HG02973 (cell line): ENCODE measurements around the gene EXOC3L2.
"Not testable (repeated sequence)": the region's sequence is repeated elsewhere in the genome, so short reads cannot be mapped to it uniquely, and the experiment has no call there.

Experiments used
- ATAC-seq: cut with Tn5 transposase; IDR thresholded peaks from one replicate; pipeline ENCODE4 v1.9.1; 2021; ENCODE audit warnings: moderate library complexity; ENCODE audit not compliant: unreplicated experiment

EXOC3L2 gene

DNA sequence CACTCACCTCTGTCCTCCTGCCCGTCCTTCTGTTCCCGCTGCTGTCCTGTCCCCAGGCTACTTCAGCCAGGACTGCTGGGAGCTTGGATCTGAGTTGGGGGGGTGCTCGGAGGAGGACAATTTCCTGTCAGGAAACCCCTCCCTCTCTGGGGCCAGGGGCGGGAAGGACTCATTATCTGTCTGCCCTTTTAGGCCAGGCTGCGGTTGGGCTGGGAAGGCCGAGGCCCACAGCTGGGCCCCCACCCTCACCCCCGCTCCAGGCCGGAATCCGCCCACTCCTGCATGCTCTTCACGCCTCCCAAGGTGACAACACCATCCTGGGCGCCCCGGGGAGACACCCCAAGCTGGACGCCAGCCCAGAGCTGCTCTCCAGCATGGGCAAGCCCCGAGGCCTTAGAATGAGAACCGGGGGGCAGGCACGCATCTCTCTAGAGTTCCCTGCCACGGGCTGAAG lies at the start of gene EXOC3L2:
Gene EXOC3L2, minus strand, starts transcription at position 74 of the 454 bp plus-strand sequence. CDS start 6,362 bp downstream, outside the sequence.
- ATAC-seq, result no peak

- ATAC-seq, result no peak
Measured at GRCh38 chr19:45294291-45295029, 49.3 kb upstream of the EXOC3L2 start.

DNA sequence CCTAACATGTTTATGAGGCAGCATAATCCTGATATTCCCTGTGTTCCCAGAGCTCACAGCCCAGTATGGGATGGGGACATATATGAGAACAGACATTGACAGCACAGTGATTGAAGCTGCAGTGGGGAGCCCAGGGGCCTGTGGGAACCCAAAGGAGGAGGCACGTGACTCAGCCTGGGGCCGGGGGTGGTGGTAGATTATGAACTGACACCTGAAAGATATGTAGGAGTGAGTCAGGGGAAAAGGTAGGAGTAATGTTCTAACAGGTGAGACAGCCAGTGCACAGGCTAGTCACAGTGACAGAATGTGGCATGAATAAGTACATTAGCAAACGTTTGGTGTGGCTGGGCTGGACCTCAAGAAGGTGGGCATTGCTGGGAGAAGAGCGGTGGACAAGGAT lies 48.5 kb upstream of the EXOC3L2 start:
- no peak for ATAC-seq

GRCh38 chr19:45291834-45292233 lies 46.6 kb upstream of the EXOC3L2 start:
- no peak for ATAC-seq

GRCh38 chr19:45290381-45290931 lies 45.2 kb upstream of the EXOC3L2 start:
- no peak for ATAC-seq

DNA sequence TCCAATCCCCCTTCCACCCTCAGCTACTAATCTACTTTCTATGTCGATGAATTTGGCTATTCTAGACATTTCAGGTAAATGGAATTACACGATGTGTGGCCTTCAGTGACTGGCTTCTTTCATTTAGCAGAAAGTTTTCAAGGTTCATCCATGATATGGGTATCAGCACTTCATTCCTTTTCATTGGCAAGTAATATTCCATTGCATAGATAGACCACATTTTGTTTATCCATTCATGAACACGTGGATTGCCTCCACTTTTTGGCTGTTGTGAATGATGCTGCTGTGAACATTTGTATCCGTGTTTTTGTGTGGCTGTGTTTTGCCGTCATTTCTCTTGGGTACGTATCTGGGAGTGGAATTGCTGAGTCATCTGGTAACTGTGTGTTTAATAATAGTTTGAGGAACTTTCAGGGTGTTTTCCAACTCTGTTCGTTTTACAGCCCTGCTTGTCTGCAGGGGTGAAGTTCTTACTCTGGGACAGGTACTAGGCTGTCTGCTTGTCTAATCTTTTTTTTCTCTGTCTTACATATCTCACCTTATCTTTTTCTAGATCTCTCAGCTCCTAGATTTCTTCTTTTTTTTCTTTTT lies 38.3 kb upstream of the EXOC3L2 start:
- no peak for ATAC-seq

DNA sequence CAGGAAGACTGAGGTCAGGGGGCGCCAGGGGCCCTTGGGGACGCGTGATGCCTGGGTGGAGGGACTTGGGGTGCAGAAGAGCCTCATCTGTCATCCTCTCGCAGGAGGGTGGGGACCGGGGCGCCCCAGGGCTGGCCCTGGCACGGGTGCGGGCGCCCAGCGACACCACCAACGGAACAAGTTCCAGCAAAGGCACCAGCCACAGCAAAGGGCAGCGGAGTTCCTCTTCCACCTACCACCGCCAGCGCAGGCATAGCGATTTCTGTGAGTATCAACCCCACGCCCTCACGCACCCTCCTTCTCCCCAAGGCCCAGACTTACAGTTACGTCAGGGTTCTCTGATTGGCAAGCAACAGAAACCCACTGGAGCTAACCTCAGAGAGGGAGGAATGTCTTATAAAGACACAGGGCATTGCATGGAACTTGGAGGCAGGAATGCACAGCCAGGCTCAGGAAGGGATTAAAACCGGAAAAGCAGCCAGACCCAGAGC lies 35.3 kb upstream of the EXOC3L2 start:
- ATAC-seq, result no peak

DNA sequence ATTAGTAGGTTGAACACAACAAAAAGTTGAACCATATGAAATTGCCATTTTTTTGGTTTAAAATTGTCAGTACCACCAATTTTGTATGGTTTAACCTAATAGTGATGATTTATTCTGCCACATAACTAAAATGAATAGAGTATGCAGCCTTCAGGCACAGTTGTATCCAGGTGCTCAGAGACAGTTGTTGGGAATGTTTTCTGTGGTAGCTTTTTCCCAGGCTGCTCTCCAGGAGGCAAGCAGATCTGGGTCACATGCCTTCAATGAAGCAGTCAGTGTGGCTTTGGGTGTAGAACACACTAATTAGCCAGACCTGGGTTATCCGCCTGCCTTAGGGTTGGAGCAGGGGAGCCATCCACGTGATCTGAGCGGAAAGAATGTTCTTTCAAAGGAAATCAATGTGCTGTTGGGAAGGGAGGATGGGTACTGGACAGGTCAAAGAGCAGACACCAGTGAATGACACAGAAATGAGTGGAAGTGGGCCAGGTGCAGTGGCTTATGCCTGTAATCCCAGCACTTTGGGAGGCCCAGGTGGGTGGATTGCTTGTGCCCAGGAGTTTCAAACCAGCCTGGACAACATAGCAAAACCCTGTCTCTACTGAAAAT lies 34.5 kb upstream of the EXOC3L2 start:
- no peak for ATAC-seq

GRCh38 chr19:45278087-45278486 lies 32.9 kb upstream of the EXOC3L2 start:
- no peak for ATAC-seq

- ATAC-seq, result no peak
Measured at GRCh38 chr19:45276284-45276687, 31.1 kb upstream of the EXOC3L2 start.

DNA sequence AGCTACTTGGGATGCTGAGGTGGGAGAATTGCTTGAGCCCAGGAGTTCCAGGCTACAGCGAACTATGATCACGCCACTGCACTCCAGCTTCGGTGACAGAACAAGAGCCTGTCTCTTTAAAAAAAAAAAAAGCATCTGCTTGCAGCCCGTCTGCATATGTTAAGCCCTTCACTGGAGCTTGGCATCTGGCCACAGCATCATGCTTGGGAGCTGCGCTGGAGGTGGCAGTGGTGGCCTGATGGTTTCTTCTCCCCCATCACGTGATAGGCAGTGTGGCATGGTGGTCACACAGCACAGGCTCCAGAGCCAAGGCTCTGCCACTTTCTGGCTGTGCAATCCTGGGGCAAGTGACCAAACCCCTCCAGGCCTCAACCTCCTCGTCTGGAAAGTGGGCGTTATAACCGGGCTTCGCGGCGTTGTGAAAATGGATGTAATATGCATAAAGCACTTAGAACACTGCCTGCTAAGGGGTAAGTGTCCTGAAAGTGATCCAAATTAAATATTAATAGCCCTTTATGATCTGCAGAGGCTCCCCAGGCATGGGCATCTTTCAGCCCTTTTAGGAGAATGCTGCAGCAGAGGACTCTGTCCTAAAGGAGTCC lies 30.3 kb upstream of the EXOC3L2 start:
- no peak for ATAC-seq

- ATAC-seq, result no peak
Measured at GRCh38 chr19:45273521-45273855, 28.3 kb upstream of the EXOC3L2 start.

DNA sequence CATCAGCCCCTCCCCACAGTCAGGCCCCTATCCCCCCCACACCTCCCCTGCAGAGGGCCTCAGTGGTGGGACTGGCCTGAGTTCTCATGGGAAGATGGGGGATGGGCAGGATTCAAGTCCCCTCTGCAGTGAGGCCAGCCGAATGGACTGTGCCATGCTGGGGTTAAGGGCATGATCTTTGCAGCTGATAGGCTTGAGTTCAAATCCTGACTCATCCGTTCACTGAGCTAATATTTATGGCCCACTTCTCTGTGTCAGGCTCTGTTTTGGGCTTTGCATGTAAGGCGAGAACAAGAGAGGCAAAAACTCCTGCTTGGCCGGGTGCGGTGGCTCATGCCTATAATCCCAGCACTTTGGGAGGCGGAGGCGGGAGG lies 26.5 kb upstream of the EXOC3L2 start:
- ATAC-seq, result no peak

- no peak for ATAC-seq
Measured at GRCh38 chr19:45271098-45271734, 26.0 kb upstream of the EXOC3L2 start.

- ATAC-seq, result not testable (repeated sequence)
Measured at GRCh38 chr19:45269939-45270338, 24.7 kb upstream of the EXOC3L2 start.

GRCh38 chr19:45267296-45267695 lies 22.1 kb upstream of the EXOC3L2 start:
- ATAC-seq, result no peak

DNA sequence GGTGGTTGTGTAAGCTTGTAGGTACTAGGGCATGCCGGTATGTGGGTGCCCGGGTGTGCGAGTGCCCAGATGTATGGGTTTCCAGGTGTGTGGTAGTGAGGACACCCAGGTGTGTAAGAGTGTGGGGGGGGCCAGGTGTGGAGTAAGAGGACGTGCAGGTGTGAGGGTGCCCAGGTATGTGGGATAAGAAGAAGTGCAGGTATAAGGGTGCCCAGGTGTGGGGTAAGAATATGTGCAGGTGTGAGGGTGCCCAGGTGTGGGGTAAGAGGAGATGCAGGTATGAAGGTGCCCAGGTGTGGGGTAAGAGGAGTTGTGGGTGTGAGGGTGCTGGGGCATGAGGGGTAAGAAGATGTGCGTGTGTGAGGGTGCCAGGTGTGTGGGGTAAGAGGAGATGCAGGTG lies 20.2 kb upstream of the EXOC3L2 start:
- ATAC-seq, result no peak

GRCh38 chr19:45264781-45265317 lies 19.6 kb upstream of the EXOC3L2 start:
- no peak for ATAC-seq

GRCh38 chr19:45263013-45263412 lies 17.8 kb upstream of the EXOC3L2 start:
- no peak for ATAC-seq

DNA sequence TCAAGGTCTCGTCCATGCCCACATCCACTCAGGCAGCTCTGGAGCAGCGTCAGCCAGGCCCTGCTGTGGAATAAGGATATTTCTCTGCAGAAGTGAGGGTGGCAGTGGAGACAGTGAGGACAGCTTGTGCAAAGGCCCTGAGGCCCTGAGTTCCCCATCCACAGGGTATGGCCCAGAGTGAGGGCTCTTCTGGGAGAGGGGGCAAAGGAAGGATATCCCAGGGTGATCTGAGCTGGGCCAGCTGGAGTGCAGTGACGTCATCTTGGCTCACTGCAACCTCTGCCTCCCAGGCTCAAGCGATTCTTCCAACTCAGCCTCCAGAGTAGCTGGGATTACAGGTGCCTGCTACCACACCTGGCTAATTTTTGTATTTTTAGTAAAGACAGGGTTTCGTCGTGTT lies 17.4 kb upstream of the EXOC3L2 start:
- no peak for ATAC-seq

- ATAC-seq, result no peak
Measured at GRCh38 chr19:45258862-45259261, 13.7 kb upstream of the EXOC3L2 start.
